Activated CD4-positive, alpha-beta T cell treated with anti-CD3 and anti-CD28 coated beads, Interleukin-2, amount 50 U/mL, for 1 hour (primary cell): ENCODE data around the gene GTF2H1.
"Not testable (repeated sequence)": the region's sequence is repeated elsewhere in the genome, so short reads cannot be mapped to it uniquely, and the experiment has no call there.

Experiments
- DNase-seq: peaks from one replicate; pipeline ENCODE4 v3.0.0-alpha.2; 2020

Gene GTF2H1

GRCh38 chr11:18383388-18384156 is 61.2 kb downstream of the GTF2H1 start:
- DNase-seq = peak; percentile 52

GRCh38 chr11:18384157-18384641 is 61.8 kb downstream of the GTF2H1 start:
- no peak for DNase-seq

DNA sequence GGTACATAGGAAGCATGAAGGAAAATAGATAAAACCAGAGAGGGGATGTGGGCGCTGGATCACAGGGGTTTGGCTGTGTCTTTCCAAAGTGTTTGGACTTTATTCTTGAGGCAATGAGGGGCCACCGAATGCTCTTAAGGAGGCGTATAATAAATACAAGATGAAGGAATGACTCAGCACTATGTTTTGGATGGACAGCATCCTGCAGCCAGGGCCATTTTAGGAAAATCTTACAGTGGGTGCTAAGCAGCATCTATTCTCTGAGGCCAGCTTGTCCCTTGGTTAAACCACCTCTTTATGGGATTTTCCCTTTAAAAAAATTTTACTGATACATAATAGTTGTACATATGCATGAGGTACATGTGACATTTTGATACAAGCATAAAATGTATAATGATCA is 67.7 kb downstream of the GTF2H1 start:
- DNase-seq = no peak

DNA sequence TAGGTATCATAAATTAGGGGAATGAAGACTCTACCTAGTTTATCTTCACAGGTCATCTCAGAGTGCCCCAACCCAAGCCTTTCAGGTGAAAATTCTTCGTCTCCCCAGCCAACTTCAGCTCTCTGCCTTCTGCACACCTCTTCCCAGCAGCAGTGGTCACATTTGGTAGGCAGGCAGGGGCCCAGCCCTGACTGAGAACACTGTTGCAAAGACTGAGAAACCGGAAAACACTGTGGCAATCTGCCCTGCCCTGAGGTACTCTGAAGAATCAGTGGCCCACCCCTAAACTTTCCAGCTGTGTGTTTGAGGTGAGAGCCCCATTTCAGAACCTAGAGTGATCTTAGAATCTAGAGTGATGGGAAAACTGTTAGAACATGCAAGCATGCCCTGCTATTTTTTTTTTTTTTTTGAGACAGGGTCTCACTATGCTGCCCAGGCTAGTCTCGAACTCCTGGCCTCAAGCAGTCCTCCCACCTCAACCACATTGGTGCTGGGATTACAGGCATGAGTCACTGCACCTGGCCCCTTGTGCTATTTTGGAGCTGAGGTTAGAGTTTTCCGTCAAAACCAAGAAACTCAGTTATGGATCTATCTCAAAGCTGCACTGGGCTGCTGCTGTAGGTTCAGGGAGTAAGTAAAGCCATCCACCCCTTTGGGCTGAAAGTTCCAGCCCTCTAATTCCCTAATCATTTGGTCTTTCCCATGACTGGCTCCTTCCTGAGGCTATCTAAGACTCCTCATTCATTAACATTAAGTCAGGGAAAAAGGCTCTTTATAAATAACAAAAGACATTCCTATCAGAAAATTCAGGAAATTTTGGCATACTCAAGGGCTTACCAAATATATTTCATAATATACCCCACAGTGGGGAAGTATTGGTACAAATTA is 70.3 kb downstream of the GTF2H1 start:
- DNase-seq = no peak

DNA sequence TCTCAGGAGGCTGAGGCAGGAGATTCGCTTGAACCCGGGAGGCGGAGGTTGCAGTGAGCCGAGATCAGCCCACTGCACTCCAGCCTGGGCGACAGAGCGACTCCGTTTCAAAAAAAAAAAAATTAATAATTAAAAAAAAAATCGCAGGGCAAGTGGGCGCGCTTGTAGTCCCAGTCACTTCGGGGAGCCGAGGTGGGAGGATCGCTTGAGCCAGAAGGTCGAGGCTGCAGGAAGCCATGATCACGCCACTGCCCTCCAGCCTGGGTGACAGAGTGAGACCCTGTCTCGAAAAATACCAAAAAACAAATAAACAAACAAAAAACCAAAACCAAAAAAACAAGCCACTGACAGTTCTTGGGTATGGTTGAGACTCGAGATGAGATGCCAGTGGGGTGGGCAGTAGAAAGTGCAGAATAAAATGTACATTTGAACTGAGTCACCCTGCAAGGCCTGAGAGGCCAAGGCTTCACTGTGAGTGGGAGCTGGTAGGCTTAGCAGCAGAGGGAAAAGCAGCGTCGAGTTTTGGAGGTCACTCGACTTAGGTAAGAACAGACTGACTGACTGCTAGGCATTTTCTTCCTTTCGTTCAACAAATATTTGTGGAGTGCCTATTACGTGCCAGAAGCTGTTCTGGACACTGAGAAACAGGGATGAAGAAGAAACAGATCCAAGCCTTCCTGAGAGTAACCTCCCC is 71.4 kb downstream of the GTF2H1 start:
- no peak for DNase-seq

- DNase-seq = peak; percentile 100
These were observed 72.0 kb downstream of the GTF2H1 start, which contains the start of gene LDHA for GRCh38 chr11:18394275-18394927. Gene LDHA, plus strand, starts transcription at chr11:18394563. Its CDS starts 2,280 bp downstream, at chr11:18396843.

- peak; percentile 12 for DNase-seq
These were observed 72.8 kb downstream of the GTF2H1 start for GRCh38 chr11:18394928-18395734.

GRCh38 chr11:18395735-18396504 is 73.6 kb downstream of the GTF2H1 start:
- peak; percentile 90 for DNase-seq

- DNase-seq = no peak
These were observed 75.6 kb downstream of the GTF2H1 start for GRCh38 chr11:18397921-18398320.

DNA sequence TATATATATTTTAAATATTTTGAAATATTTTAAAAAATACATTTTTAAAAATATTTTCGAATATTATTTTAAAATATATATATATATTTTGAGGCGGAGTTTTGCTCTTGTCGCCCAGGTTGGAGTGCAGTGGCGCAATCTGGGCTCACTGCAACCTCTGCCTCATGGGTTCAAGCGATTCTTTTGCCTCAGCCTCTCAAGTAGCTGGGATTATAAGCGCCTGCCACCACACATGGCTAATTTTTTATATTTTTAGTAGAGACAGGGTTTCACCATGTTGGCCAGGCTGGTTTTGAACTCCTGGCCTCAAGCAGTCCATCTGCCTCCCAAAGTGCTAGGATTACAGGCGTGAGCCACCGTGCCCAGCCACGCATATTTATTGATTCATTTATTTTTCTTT is 78.7 kb downstream of the GTF2H1 start:
- not testable (repeated sequence) for DNase-seq

DNA sequence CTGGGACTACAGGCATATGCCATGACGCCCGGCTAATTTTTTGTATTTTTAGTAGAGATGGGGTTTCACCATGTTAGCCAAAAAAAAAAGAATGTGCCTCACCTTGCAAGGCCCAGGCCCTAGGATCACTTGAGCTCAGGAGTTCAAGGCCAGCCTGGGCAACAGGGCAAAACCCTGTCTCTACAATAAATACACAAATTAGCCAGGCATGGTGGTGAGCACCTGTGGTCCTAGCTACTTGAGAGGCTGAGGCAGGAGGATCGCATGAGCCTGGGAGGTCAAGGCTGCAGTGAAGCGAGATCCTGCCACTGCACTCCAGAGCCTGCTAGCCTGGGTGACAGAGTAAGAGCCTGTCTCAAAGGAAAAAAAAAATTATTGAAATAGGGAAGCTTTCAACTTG is 81.7 kb downstream of the GTF2H1 start:
- no peak for DNase-seq

GRCh38 chr11:18407400-18407799 is 85.0 kb downstream of the GTF2H1 start:
- DNase-seq = not testable (repeated sequence)

DNA sequence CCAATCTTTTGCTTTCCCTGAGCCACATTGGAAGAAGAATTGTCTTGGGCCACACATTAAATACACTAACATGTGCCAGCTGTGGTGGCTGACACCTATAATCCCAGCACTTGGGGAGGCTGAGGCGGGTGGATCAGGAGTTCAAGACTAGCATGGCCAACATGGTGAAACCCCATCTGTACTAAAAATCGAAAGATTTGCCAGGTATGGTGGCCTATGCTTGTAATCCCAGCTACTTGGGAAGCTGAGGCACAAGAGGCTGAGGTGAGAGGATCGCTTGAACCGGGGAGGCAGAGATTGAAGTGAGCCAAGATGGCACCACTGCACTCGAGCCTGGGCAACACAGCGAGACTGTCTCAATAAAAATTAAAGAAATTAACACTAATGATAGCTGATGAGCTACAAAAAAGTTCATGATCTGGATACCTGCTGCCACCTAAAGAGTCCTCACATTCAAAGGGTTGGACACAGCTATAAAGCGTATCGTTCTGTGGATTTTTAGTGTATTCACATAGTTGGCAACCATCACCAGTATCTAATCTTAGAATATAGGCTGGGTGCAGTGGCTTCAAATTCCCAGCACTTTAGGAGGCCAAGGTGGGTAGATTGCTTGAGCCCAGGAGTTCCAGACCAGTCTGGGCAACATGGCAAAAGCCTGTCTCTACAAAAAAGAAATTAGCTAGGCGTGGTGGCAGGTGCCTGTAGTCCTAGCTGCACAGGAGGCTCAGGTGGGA is 86.4 kb downstream of the GTF2H1 start:
- no peak for DNase-seq

DNA sequence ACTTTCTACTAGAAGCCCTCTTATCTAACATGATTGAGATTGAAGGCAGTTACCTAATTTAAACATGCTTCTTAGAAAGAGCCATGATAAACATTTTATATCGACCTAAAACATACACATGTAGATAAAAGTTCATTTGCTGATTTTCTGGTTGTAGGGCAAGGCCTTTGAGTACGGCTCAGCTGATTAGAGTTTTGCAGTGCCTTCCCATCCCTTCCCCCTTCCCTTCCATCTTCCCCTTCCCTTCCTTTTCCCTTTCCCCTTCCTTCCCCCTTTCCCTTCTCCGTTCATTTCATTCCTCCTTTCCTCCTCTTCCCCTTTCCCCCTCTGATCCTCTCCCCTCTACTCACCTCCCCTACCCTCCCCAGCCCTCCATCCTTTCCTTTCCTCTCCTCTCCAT is 94.1 kb downstream of the GTF2H1 start:
- no peak for DNase-seq
